Measurements from ENCODE around the gene AMOTL1.

Gene AMOTL1

DNA sequence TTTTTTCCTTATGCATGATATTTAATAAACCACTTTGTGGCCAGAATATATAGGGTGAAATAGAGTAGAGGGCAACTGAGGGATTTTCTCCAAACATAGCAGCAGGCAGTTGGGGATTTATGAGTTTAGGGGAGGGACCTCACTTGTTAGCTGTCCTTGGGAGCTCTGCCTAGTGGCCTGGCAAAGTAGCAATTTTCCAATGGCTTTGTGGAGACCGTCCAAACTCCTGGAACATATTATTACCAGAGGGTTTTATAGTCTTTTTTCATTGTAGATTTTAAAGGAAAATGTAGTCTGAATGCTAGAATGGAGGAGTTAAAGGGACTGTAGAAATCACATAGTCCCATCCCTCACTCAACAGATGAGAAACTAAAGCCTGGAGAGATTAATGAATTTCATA lies 32.3 kb downstream of the AMOTL1 start:
- no peak overlapping the region for H3K4me3 ChIP-seq (replicated peaks in 1 of 2; ENCODE audit: low read depth in 2 of 2, low read length in 2 of 2)
- DNase-seq (ENCODE audit: low read depth in 2 of 2) = no peak
- TF ChIP-seq, protein P1, sequence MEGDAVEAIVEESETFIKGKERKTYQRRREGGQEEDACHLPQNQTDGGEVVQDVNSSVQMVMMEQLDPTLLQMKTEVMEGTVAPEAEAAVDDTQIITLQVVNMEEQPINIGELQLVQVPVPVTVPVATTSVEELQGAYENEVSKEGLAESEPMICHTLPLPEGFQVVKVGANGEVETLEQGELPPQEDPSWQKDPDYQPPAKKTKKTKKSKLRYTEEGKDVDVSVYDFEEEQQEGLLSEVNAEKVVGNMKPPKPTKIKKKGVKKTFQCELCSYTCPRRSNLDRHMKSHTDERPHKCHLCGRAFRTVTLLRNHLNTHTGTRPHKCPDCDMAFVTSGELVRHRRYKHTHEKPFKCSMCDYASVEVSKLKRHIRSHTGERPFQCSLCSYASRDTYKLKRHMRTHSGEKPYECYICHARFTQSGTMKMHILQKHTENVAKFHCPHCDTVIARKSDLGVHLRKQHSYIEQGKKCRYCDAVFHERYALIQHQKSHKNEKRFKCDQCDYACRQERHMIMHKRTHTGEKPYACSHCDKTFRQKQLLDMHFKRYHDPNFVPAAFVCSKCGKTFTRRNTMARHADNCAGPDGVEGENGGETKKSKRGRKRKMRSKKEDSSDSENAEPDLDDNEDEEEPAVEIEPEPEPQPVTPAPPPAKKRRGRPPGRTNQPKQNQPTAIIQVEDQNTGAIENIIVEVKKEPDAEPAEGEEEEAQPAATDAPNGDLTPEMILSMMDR (IDR thresholded peaks at IDR 0.05; ENCODE audit: low read depth, low read length) = no peak

DNA sequence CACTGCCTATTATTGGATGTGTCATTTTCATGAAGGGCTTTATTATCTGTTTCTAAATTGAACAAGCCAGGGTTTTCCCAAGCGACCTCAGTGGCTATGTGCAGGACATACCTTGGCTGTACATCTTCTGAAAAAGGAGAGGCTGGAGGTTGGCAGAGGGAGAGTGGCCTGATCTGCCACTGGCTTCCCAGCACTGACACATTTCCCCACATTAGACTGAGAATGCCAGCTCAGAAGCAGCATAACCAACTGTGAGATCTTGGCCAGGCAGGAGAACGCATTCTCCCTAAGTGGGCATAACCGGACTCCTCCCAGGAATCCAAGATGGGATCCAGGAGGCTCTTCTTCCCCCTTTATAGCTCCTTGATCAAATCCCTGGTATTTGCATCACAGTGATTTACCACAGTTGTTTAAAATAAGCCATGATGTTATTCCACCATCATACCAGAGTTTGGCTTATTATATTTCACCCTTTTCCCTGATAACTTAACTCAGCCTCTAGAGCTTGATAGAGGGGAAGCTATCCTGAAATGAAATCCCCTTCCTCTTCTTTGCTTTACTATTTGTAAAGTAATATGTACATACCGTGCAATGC lies 33.8 kb downstream of the AMOTL1 start:
- TF ChIP-seq, protein P1 (IDR thresholded peaks at IDR 0.05; ENCODE audit: low read depth, low read length) = no peak

DNA sequence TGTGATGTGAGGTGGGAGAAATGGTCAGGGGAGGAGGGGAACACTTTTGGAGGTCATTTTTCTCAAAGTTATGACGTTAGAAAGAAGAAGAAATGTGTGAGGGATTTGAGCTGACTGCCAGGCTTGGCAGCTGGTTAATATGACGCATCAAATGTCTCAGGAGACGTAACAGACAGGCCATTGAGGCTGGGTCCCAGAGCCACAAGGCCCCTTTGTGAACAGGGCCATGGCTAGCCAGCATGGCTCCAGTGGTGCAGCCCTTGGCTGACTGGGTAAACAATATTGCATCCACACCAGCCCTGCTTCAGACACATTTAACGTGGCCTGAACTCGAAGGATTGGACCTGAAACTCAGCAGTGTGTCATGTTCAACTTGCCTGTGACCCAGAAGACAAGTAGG lies 34.3 kb downstream of the AMOTL1 start:
- no peak overlapping the region for H3K4me3 ChIP-seq (replicated peaks in 1 of 2; ENCODE audit: low read depth in 2 of 2, low read length in 2 of 2)
- DNase-seq (ENCODE audit: low read depth in 2 of 2) = no peak
- TF ChIP-seq, protein P1 (IDR thresholded peaks at IDR 0.05; ENCODE audit: low read depth, low read length) = no peak

More for the DNA sequence above, 33.8 kb downstream of the AMOTL1 start:
- H3K4me3 ChIP-seq (replicated peaks in 1 of 2; ENCODE audit: low read depth in 2 of 2, low read length in 2 of 2) = no peak overlapping the region
- no peak for DNase-seq (ENCODE audit: low read depth in 2 of 2)

DNA sequence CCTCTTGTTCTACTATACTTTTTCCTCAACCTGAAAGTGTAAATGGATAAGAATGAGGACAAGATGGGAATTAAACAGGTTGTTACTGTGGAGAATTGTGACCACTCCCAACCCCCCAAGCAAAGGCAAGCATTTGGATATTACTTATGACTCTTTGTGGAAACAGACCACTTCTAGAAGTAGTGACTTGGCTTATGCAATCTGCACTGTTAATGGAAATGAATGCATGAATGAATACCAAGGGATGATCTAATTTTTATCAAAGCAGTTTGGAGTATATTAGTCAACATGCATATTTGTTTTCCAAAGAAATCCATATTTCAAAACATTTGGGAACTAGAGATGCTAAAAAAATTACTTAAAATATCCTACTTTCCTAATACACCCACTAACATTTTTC lies 35.3 kb downstream of the AMOTL1 start:
- DNase-seq (ENCODE audit: low read depth in 2 of 2) = peak in 1 of 2 donors; percentile 80
- TF ChIP-seq, protein P1 (IDR thresholded peaks at IDR 0.05; ENCODE audit: low read depth, low read length) = no peak
- H3K4me3 ChIP-seq (replicated peaks in 1 of 2; ENCODE audit: low read depth in 2 of 2, low read length in 2 of 2) = no peak overlapping the region

DNA sequence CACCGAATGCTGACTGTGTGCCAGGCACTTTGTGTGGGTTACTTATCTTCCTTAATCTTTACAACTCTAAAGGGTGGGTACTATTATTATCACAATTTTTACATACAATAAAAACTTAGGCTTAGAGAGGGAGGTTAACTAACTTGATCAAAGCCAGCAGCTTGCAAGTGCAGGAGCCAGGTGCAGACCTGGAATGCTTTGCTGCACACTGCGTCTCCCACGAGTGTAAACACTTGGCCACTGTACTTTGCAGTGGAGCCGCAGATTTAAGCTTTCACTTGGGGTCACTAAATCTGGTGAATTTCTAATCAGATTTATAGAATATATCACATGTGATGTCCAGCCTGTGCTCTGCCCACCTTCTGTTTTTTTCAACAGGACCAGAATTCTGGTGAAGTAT lies 36.7 kb downstream of the AMOTL1 start:
- TF ChIP-seq, protein P1 (IDR thresholded peaks at IDR 0.05; ENCODE audit: low read depth, low read length) = no peak
- DNase-seq (ENCODE audit: low read depth in 2 of 2) = no peak
- no peak overlapping the region for H3K4me3 ChIP-seq (replicated peaks in 1 of 2; ENCODE audit: low read depth in 2 of 2, low read length in 2 of 2)

DNA sequence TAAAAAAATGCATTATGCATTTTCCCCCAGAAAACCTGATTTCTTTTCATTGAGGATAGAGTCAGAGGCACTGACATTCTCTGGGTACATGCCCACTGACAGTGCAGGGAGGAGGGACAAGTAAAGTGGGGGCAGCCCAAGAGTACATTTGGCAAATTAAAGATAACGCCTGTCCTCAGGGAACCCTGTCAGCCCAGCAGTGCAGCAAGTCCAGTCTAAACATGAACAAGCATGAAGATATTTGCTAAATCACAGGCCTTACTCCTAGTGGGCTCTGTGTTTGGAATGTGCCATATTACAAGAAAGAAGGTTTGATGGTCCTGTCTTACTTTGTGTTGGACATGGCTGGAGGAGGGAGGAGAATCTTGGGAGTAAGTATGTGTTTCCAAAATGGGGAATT lies 37.9 kb downstream of the AMOTL1 start:
- no peak for DNase-seq (ENCODE audit: low read depth in 2 of 2)
- TF ChIP-seq, protein P1 (IDR thresholded peaks at IDR 0.05; ENCODE audit: low read depth, low read length) = no peak
- no peak overlapping the region for H3K4me3 ChIP-seq (replicated peaks in 1 of 2; ENCODE audit: low read depth in 2 of 2, low read length in 2 of 2)

DNA sequence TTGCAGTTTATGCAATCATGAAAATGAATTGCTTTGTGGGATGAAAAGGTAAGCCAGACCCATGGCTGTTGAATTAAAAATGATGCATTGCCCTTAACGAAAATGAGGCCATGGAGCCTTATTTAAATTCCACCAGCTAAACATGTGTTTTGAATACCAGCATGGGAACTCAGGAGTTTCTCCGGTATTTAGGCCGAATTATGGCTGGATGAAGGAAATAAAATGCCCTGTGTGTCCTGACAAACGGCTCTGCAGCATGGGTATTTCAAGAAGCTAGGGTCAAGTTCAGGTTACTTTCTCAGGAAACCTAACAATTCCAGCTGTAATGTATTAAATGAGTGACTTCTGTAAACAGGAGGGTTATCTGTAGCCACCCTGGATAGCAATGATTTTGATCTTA lies 38.3 kb downstream of the AMOTL1 start:
- TF ChIP-seq, protein P1 (IDR thresholded peaks at IDR 0.05; ENCODE audit: low read depth, low read length) = no peak
- no peak for DNase-seq (ENCODE audit: low read depth in 2 of 2)
- no peak overlapping the region for H3K4me3 ChIP-seq (replicated peaks in 1 of 2; ENCODE audit: low read depth in 2 of 2, low read length in 2 of 2)

Measured in cardiac fibroblast (primary cell).